ENCODE results near the gene PSAT1. TPM values are rescaled to one million over a fixed set of nuclear protein-coding genes. Genes with fewer than 3 reads are reported as not detected.

Gene PSAT1
- total and polyA plus RNA-seq, 2 of the 4 experiments (the other 2 are of a cell fraction) = 77.2 to 88.4 TPM

GRCh38 chr9:78371981-78372380 is 75.1 kb downstream of the PSAT1 start:
- Histone ChIP-seq H4K5ac (ENCODE audit: low read depth, low read length) (no peak overlapping the region), H3K18ac (ENCODE audit: low read depth, low read length) (no peak overlapping the region), H2BK15ac (ENCODE audit: low read depth, low read length) (no peak overlapping the region), H2BK5ac (ENCODE audit: low read depth, low read length, poor library complexity, severe bottlenecking) (no peak overlapping the region), H3K14ac (replicated peaks; ENCODE audit: low read depth, low read length) (no peak overlapping the region), H3K79me1 (ENCODE audit: low read depth in 1 of 2, low read length in 2 of 2) (no peaks in the 10 kb centered on the region), H3K4me2 (ENCODE audit: low read depth, low read length) (no peak overlapping the region), H4K8ac (ENCODE audit: low read depth in 2 of 2, low read length in 2 of 2) (no peak overlapping the region), H3K27me3 (ENCODE audit: control insufficient read depth, insufficient read depth, low read length) (peaks cover 10% of the 10 kb centered on the region), H3K9me1 (ENCODE audit: insufficient read depth, low read length) (no peaks in the 10 kb centered on the region), H2AK9ac (replicated peaks; ENCODE audit: low read depth, low read length, poor library complexity) (no peak overlapping the region), H4K20me1 (ENCODE audit: insufficient read depth, low read length) (no peaks in the 10 kb centered on the region), H3K56ac (ENCODE audit: extremely low read depth, insufficient read depth, low read length) (no peak overlapping the region), H3K36me3 (ENCODE audit: control insufficient read depth, insufficient read depth, low read length) (no peaks in the 10 kb centered on the region), H3K9me3 (ENCODE audit: control insufficient read depth, insufficient read depth, low read length) (no peaks in the 10 kb centered on the region), H2BK120ac (ENCODE audit: low read depth, low read length) (no peak overlapping the region), H2AK5ac (ENCODE audit: low read depth, low read length) (no peak overlapping the region), H3K27ac (ENCODE audit: insufficient read depth, low read length) (no peak overlapping the region), H3K4me3 (ENCODE audit: insufficient read depth, low read depth, low read length) (no peak overlapping the region), H3K4ac (ENCODE audit: low read depth, low read length) (no peak overlapping the region), H3K9ac (ENCODE audit: low read depth, low read length) (no peak overlapping the region), H2AFZ (replicated peaks; ENCODE audit: low read length, poor library complexity) (no peak overlapping the region), H4K91ac (ENCODE audit: insufficient read depth, low read depth, low read length) (no peak overlapping the region), H3K4me1 (ENCODE audit: control insufficient read depth, insufficient read depth, low read length) (no peaks in the 10 kb centered on the region), H3K23ac (ENCODE audit: low read depth, low read length) (no peak overlapping the region), H2BK20ac (ENCODE audit: low read depth, low read length) (no peak overlapping the region)
- WGBS, 2 experiments (ENCODE audit: extremely low coverage in 2 of 2, insufficient read length in 1 of 2) = 79% methylated on average over 3 of the region's 7 CpGs; no CpG with 5 or more reads in 1 of the 2 experiments
- ChIA-PET CTCF (no interaction called here), POLR2A (ENCODE audit: unreplicated experiment) (no interaction called here)
- in situ Hi-C loops (cut with MboI; ENCODE audit: low sequenced_read_pairs) = no loop called here
- ATAC-seq (ENCODE audit: low read depth) (no peak), DNase-seq (no peak)
- intact Hi-C loops (cut with micrococcal nuclease) = no loop called here
- dilution Hi-C loops (cut with HindIII; ENCODE audit: low sequenced_read_pairs, unreplicated experiment) = no loop called here
- BruUV-seq (replicated peaks) = no TSS peak
- TF ChIP-seq RCOR1 (IDR thresholded peaks at IDR 0.05; ENCODE audit: insufficient replicate concordance, low read length) = no peak
- TF ChIP-seq, protein P1, sequence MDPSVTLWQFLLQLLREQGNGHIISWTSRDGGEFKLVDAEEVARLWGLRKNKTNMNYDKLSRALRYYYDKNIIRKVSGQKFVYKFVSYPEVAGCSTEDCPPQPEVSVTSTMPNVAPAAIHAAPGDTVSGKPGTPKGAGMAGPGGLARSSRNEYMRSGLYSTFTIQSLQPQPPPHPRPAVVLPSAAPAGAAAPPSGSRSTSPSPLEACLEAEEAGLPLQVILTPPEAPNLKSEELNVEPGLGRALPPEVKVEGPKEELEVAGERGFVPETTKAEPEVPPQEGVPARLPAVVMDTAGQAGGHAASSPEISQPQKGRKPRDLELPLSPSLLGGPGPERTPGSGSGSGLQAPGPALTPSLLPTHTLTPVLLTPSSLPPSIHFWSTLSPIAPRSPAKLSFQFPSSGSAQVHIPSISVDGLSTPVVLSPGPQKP (IDR thresholded peaks at IDR 0.05; ENCODE audit: borderline replicate concordance, low read depth, low read length) = no peak
- no peak for TF ChIP-seq MAZ (IDR thresholded peaks at IDR 0.05; ENCODE audit: borderline replicate concordance, low read depth, low read length)
- TF ChIP-seq CEBPB (IDR thresholded peaks at IDR 0.05; ENCODE audit: low read depth, low read length) = no peak
- TF ChIP-seq BHLHE40 (IDR thresholded peaks at IDR 0.05; ENCODE audit: low read depth, low read length) = no peak
- TF ChIP-seq POLR2A (IDR thresholded peaks at IDR 0.05; ENCODE audit: low read depth, low read length) = no peak
- TF ChIP-seq FOS (IDR thresholded peaks at IDR 0.05; ENCODE audit: low read depth, low read length) = no peak
- TF ChIP-seq SMC3 (IDR thresholded peaks at IDR 0.05; ENCODE audit: low read depth, low read length) = no peak
- TF ChIP-seq USF2 (IDR thresholded peaks at IDR 0.05; ENCODE audit: low read depth, low read length) = no peak
- no peak for TF ChIP-seq MAFK (IDR thresholded peaks at IDR 0.05; ENCODE audit: low read depth, low read length)
- TF ChIP-seq CTCF (conservative IDR thresholded peaks at IDR 0.05; ENCODE audit: low read depth, low read length) = no peak
- no peak for TF ChIP-seq CHD1 (IDR thresholded peaks at IDR 0.05; ENCODE audit: low read depth, low read length)
- TF ChIP-seq RFX5 (IDR thresholded peaks at IDR 0.05; ENCODE audit: low read depth, low read length) = no peak
- TF ChIP-seq NFE2L2 (IDR thresholded peaks at IDR 0.05; ENCODE audit: low read depth, low read length) = no peak
- TF ChIP-seq RAD21 (IDR thresholded peaks at IDR 0.05; ENCODE audit: low read length) = no peak
- TF ChIP-seq MXI1 (IDR thresholded peaks at IDR 0.05; ENCODE audit: borderline replicate concordance, low read depth, low read length) = no peak

All from IMR-90 (cell line).